PC-3 (cell line): ENCODE measurements around the gene CASS4. TPM values are rescaled to one million over a fixed set of nuclear protein-coding genes. Genes with fewer than 3 reads are reported as not detected.

ENCODE experiments used
- ATAC-seq: fragments of 200-7000 bp; cut with Tn5 transposase; 2 replicates; pipeline ENCODE4 v1.9.1; 2020; ENCODE audit warnings: mild to moderate bottlenecking, moderate library complexity
- BruUV-seq: library from RNA; stranded (reverse); fragments of 400-500 nt; replicated peaks from 2 replicates; lab custom pipeline; 2021; lab: Mats Ljungman, UMichigan
- CTCF ChIA-PET: fragments of 300-600 bp; sonication (Branson Sonifier 250); formaldehyde crosslinking; loops from one replicate; lab custom pipeline; 2022; ENCODE audit warnings: antibody characterized with exemption; lab: Charles Lee
- POLR2A ChIA-PET: fragments of 300-600 bp; sonication (Branson Sonifier 250); formaldehyde crosslinking; loops from one replicate; lab custom pipeline; 2022; ENCODE audit warnings: antibody characterized with exemption; ENCODE audit not compliant: unreplicated experiment; lab: Charles Lee
- DNase-seq: peaks from one replicate; pipeline ENCODE4 v3.0.0-alpha.2; 2015
- H2AFZ ChIP-seq: fragments of 300-600 bp; sonication (generic); 2 replicates; pipeline ENCODE4 v1.6.0; 2016; ENCODE audit warnings: antibody characterized with exemption, low read length
- H3F3A ChIP-seq: fragments of 300-600 bp; sonication (generic); one replicate; pipeline ENCODE4 v1.6.0; 2017; ENCODE audit warnings: antibody characterized with exemption, low read length, control low read depth, mild to moderate bottlenecking; ENCODE audit not compliant: unreplicated experiment
- H3K27ac ChIP-seq: fragments of 300-600 bp; sonication (generic); 2 replicates; pipeline ENCODE4 v1.5.1; 2016; ENCODE audit warnings: mild to moderate bottlenecking, low read length
- H3K27me3 ChIP-seq: fragments of 300-600 bp; sonication (generic); 2 replicates; pipeline ENCODE4 v1.6.1; 2016; ENCODE audit warnings: low read length, mixed read lengths
- H3K36me3 ChIP-seq: fragments of 300-600 bp; sonication (generic); 2 replicates; pipeline ENCODE4 v1.6.1; 2016; ENCODE audit warnings: low read depth, mixed run types, low read length, mixed read lengths
- H3K4me1 ChIP-seq: fragments of 300-600 bp; sonication (generic); 2 replicates; pipeline ENCODE4 v1.5.1; 2016; ENCODE audit warnings: low read length; ENCODE audit not compliant: insufficient read depth
- H3K4me2 ChIP-seq: fragments of 300-600 bp; sonication (generic); 2 replicates; pipeline ENCODE4 v1.6.0; 2016; ENCODE audit warnings: low read length
- H3K4me3 ChIP-seq: fragments of 300-600 bp; sonication (generic); 2 replicates; pipeline ENCODE4 v1.5.1; 2016; ENCODE audit warnings: mild to moderate bottlenecking, low read length, mixed read lengths
- H3K79me2 ChIP-seq: fragments of 300-600 bp; sonication (generic); 2 replicates; pipeline ENCODE4 v1.6.1; 2017; ENCODE audit warnings: low read length, mixed read lengths
- H3K9ac ChIP-seq: fragments of 300-600 bp; sonication (generic); 2 replicates; pipeline ENCODE4 v1.6.0; 2016; ENCODE audit warnings: mild to moderate bottlenecking, low read length
- H3K9me2 ChIP-seq: fragments of 300-600 bp; sonication (generic); replicated peaks from 2 replicates; pipeline ENCODE4 v1.6.1; 2016; ENCODE audit warnings: mixed run types, low read length, mixed read lengths
- H3K9me3 ChIP-seq: fragments of 300-600 bp; sonication (generic); 2 replicates; pipeline ENCODE4 v1.6.1; 2016; ENCODE audit warnings: low read length, mixed read lengths
- H4K20me1 ChIP-seq: fragments of 300-600 bp; sonication (generic); 2 replicates; pipeline ENCODE4 v1.6.1; 2016; ENCODE audit warnings: low read length, mixed read lengths
- EZH2 ChIP-seq: fragments of 300-600 bp; sonication (generic); IDR thresholded peaks from one replicate; pipeline ENCODE4 v1.6.1; 2017; ENCODE audit warnings: antibody characterized with exemption, mild to moderate bottlenecking, low read length; ENCODE audit not compliant: unreplicated experiment
- EZH2phosphoT487 ChIP-seq: fragments of 300-600 bp; sonication (generic); IDR thresholded peaks from 2 replicates; pipeline ENCODE4 v1.6.1; 2018; ENCODE audit warnings: mild to moderate bottlenecking, antibody characterized with exemption, low read length, borderline replicate concordance
- intact Hi-C: fragments of 100-400 bp; cut with micrococcal nuclease; formaldehyde crosslinking; loops from 2 replicates; pipeline ENCODE4 v1.9.0; 2023
- total RNA-seq: library from RNA; depleted of rRNA; stranded (reverse); fragments of >200 nt; gene quantifications from 2 replicates; pipeline ENCODE4 v1.2.3, GENCODE V29; 2014
- TF ChIP-seq, protein P1 (sequence below): fragments of 300-600 bp; sonication (generic); conservative IDR thresholded peaks from 2 replicates; pipeline ENCODE4 v1.5.1; 2017; ENCODE audit warnings: antibody characterized with exemption, low read depth, mild to moderate bottlenecking, low read length

Gene CASS4
- total RNA-seq, 1 experiment from 2014 or later: 0.04 TPM

DNA sequence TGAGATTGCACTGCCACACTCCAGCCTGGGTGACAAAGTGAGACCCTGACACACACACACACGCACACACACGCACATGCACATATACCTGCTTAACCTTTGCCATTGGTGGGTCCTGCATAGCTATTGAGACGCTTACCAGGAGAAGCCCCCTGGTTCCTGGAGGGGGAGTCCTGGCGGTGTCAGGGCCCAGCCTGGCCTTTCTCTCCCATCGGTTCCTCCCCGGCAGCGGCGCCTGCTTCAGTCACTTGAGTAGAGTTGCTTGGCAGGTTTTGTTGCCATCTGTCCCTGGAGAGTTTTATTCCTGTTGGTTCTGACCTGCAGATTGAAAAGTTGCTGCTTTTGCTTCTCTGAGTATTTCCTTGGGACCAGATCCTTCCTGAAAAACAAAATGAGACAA is 91.9 kb downstream of the CASS4 start:
- Histone ChIP-seq H3F3A (no peaks in the 10 kb centered on the region), H4K20me1 (no peaks in the 10 kb centered on the region), H3K27me3 (no peaks in the 10 kb centered on the region), H3K4me1 (no peaks in the 10 kb centered on the region), H3K36me3 (peaks cover 7% of the 10 kb centered on the region; the same call in 1 of the 2 replicates), H3K4me2 (no peak overlapping the region), H3K9ac (no peak overlapping the region), H3K4me3 (no peak overlapping the region), H3K9me2 (no peaks in the 10 kb centered on the region), H2AFZ (no peak overlapping the region), H3K79me2 (0 out of 2 replicates have a peak, but pooled peaks cover 4% of the 10 kb centered on the region), H3K9me3 (no peaks in the 10 kb centered on the region), H3K27ac (no peak overlapping the region)
- TF ChIP-seq EZH2: no peak
- no peak for TF ChIP-seq EZH2phosphoT487
- TF ChIP-seq, protein P1, sequence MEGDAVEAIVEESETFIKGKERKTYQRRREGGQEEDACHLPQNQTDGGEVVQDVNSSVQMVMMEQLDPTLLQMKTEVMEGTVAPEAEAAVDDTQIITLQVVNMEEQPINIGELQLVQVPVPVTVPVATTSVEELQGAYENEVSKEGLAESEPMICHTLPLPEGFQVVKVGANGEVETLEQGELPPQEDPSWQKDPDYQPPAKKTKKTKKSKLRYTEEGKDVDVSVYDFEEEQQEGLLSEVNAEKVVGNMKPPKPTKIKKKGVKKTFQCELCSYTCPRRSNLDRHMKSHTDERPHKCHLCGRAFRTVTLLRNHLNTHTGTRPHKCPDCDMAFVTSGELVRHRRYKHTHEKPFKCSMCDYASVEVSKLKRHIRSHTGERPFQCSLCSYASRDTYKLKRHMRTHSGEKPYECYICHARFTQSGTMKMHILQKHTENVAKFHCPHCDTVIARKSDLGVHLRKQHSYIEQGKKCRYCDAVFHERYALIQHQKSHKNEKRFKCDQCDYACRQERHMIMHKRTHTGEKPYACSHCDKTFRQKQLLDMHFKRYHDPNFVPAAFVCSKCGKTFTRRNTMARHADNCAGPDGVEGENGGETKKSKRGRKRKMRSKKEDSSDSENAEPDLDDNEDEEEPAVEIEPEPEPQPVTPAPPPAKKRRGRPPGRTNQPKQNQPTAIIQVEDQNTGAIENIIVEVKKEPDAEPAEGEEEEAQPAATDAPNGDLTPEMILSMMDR: no peak
- POLR2A ChIA-PET: no interaction called here
- no peak for ATAC-seq
- no peak for DNase-seq
- CTCF ChIA-PET: no interaction called here
- no TSS peak for BruUV-seq
- intact Hi-C loops: no loop called here

DNA sequence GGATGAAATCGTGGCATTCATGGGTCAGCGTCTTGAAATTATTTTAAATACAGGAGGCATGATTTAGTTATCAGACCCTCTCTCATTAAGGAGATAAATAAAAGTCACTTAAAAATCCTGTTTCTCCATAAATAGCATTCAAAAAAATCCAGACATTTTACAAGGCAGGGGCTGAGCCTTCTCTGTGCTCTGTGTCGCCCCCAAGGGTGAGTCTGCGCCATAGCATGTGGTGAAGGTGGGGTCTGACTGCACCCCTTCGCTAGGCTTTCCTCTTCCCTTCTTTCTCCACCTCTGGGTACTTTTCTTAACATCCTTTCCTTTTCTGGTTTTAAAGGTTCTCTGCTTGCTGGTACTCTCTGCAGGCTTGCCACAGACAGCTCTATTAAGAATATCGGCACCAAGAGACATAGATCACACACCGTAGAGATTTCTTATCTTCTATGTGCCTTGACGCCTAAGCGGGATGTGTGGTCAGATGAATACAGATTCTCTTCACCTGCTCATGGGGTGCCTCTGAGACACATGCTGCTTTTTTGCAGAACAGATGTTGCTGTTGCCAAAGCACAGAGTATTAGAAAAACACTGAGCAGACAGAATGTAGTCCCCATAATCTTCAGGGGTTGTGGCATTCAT is 92.4 kb downstream of the CASS4 start:
- no TSS peak for BruUV-seq
- Histone ChIP-seq H3K27ac (no peak overlapping the region), H4K20me1 (no peaks in the 10 kb centered on the region), H3K9me3 (no peaks in the 10 kb centered on the region), H3F3A (no peaks in the 10 kb centered on the region), H3K9ac (no peak overlapping the region), H3K79me2 (0 out of 2 replicates have a peak, but pooled peaks cover 4% of the 10 kb centered on the region), H3K4me1 (no peaks in the 10 kb centered on the region), H2AFZ (no peak overlapping the region), H3K4me3 (no peak overlapping the region), H3K9me2 (no peaks in the 10 kb centered on the region), H3K27me3 (no peaks in the 10 kb centered on the region), H3K4me2 (no peak overlapping the region), H3K36me3 (peaks cover 7% of the 10 kb centered on the region; the same call in 1 of the 2 replicates)
- intact Hi-C loops: no loop called here
- POLR2A ChIA-PET: no interaction called here
- CTCF ChIA-PET: no interaction called here
- DNase-seq: no peak
- ATAC-seq: no peak; the same call in 1 of the 2 replicates
- TF ChIP-seq EZH2phosphoT487 (no peak), EZH2 (no peak)
- TF ChIP-seq, protein P1: peak; percentile 75

DNA sequence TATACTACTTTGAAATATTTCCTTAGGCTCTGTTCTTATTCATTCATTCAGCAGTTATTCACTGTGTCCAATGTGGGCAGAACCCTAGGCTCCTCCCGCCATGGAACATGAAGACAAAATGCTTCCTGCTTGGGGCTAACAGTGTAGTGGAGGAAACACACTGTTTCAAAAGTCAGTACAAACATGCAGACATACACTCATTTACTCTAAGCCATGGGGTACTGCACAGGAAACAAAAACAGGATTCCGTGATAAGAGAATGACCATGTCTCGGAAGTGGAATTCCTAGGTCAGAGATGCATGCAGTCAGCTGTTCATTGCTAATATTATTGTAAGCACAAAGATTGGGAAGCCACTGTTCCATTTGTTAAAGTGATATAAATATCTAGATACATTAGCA is 94.0 kb downstream of the CASS4 start:
- no peaks in the 10 kb centered on the region for H4K20me1 ChIP-seq
- H2AFZ ChIP-seq: no peak overlapping the region
- H3K9me2 ChIP-seq: no peaks in the 10 kb centered on the region
- H3K9ac ChIP-seq: no peak overlapping the region
- POLR2A ChIA-PET: no interaction called here
- H3K4me1 ChIP-seq: no peaks in the 10 kb centered on the region
- TF ChIP-seq, protein P1: no peak
- TF ChIP-seq EZH2phosphoT487 (no peak), EZH2 (no peak)
- no peak for ATAC-seq
- no peaks in the 10 kb centered on the region for H3K27me3 ChIP-seq
- peaks cover 7% of the 10 kb centered on the region; the same call in 1 of the 2 replicates for H3K36me3 ChIP-seq
- H3K9me3 ChIP-seq: no peaks in the 10 kb centered on the region
- no peak for DNase-seq
- no peak overlapping the region for H3K4me2 ChIP-seq
- BruUV-seq: no TSS peak
- CTCF ChIA-PET: no interaction called here
- H3K79me2 ChIP-seq: 0 out of 2 replicates have a peak, but pooled peaks cover 4% of the 10 kb centered on the region
- intact Hi-C loops: no loop called here
- no peak overlapping the region for H3K27ac ChIP-seq
- H3F3A ChIP-seq: no peaks in the 10 kb centered on the region
- no peak overlapping the region for H3K4me3 ChIP-seq
